Spleen (tissue), 11 donors: ENCODE data around the gene CHIA. TPM values are rescaled to one million over a fixed set of nuclear protein-coding genes. Genes with fewer than 3 reads are reported as not detected.
"Not testable (repeated sequence)": the region's sequence is repeated elsewhere in the genome, so short reads cannot be mapped to it uniquely, and the experiment has no call there.

ENCODE experiments used
- DNase-seq: peaks from one replicate; pipeline ENCODE4 v3.0.0-alpha.2; 2020
- H3K27ac ChIP-seq, 8 donors: fragments of 200-600 bp; sonication (generic) in 7 of 8; 1 replicate in 4 of 8; 2 replicates in 4 of 8; pipeline versions ENCODE4 v1.5.0 to v1.8.0; 2016 to 2021; ENCODE audit warnings: inconsistent platforms in 4 of 8, mild to moderate bottlenecking in 4 of 8, moderate library complexity in 1 of 8
- H3K27me3 ChIP-seq, 7 donors: fragments of 200-600 bp; sonication (generic) in 6 of 7; replicated peaks in 1 of 7; 1 replicate in 4 of 7; 2 replicates in 3 of 7; pipeline versions ENCODE4 v1.5.0 to v1.8.0; 2016 to 2021; ENCODE audit warnings: inconsistent platforms in 3 of 7, mild to moderate bottlenecking in 1 of 7
- H3K36me3 ChIP-seq, 6 donors: fragments of 200-600 bp; sonication (generic) in 5 of 6; 1 replicate in 4 of 6; 2 replicates in 2 of 6; pipeline versions ENCODE4 v1.5.0 to v1.8.0; 2016 to 2021; ENCODE audit warnings: inconsistent platforms in 2 of 6
- H3K4me1 ChIP-seq, 6 donors: fragments of 200-600 bp; sonication (generic) in 5 of 6; 1 replicate in 3 of 6; 2 replicates in 3 of 6; pipeline versions ENCODE4 v1.5.0 to v1.8.0; 2016 to 2021; ENCODE audit warnings: inconsistent platforms in 3 of 6
- H3K4me3 ChIP-seq, 8 donors: fragments of 200-600 bp; sonication (generic) in 7 of 8; 1 replicate in 4 of 8; 2 replicates in 4 of 8; pipeline versions ENCODE4 v1.5.0 to v1.8.0; 2016 to 2021; ENCODE audit warnings: inconsistent platforms in 4 of 8, mild to moderate bottlenecking in 4 of 8, moderate library complexity in 2 of 8
- H3K9me3 ChIP-seq, 8 donors: fragments of 200-600 bp; sonication (generic) in 7 of 8; 1 replicate in 4 of 8; 2 replicates in 4 of 8; pipeline versions ENCODE4 v1.5.0 to v1.8.0; 2016 to 2021; ENCODE audit warnings: inconsistent platforms in 4 of 8
- CTCF ChIP-seq, 11 experiments: fragments of 200-600 bp in 7 of 11; fragments of 450-650 bp in 4 of 11; sonication (generic) in 4 of 11; IDR thresholded peaks in 8 of 11; conservative IDR thresholded peaks in 3 of 11; 1 replicate in 7 of 11; 2 replicates in 4 of 11; pipeline versions ENCODE4 v1.4.0 to v1.8.0; 2016 to 2021; ENCODE audit warnings: antibody characterized with exemption in 11 of 11, inconsistent platforms in 4 of 11, mild to moderate bottlenecking in 1 of 11
- POLR2A ChIP-seq, 3 donors: fragments of 450-650 bp; IDR thresholded peaks; one replicate each; pipeline ENCODE4 v1.5.1; 2017; ENCODE audit warnings: antibody characterized with exemption in 3 of 3, mild to moderate bottlenecking in 1 of 3
- POLR2AphosphoS5 ChIP-seq, 3 donors: sonication (generic); formaldehyde crosslinking; IDR thresholded peaks; one replicate each; pipeline ENCODE4 v1.5.1; 2017; ENCODE audit warnings: antibody characterized with exemption in 3 of 3
- WGBS, 5 donors: extraction: QIAGEN DNeasy Blood & Tissue Kit in 3 of 5; methylation state at CpG; one replicate each; pipeline versions ENCODE4 v1.1.5 to v1.1.7; 2013 to 2018; 5-methylcytosine and 5-hydroxymethylcytosine counted together
- intact Hi-C: fragments of 100-400 bp; cut with DNase I; formaldehyde crosslinking; loops from one replicate; pipeline ENCODE4 v1.15.0; 2023; ENCODE audit warnings: low total_unique reads
- polyA plus RNA-seq, 3 donors: library from polyadenylated mRNA; stranded (reverse); fragments of 200-250 nt; gene quantifications; one replicate each; pipeline ENCODE4 v1.2.1, GENCODE V29; 2013
- total RNA-seq, 7 donors: library from RNA; depleted of rRNA in 3 of 7; stranded (reverse); fragments of >200 nt in 3 of 7; fragmentation: NEBNext Ultra II Directional in 4 of 7; extraction: Animal tissue kit (Norgen Biotek cat#: 25700) in 4 of 7; gene quantifications; one replicate each; pipeline versions ENCODE4 v1.1.0 to v1.2.1, GENCODE V29; 2016 to 2021
- donor health status: healthy with polysubstance abuse.
- donor health status: DM: no; HTN: no; CAD: no; lungs with moderate emphysema.
- donor health status: DM: no; HTN: no; CAD: no.
- donor health status: Bipolar disorder and iron deficiency.
- donor health status: healthy.
- donor health status: DM: no; HTN: no; CAD: no.
- donor health status: DM: yes; HTN: yes; CAD: no.

Gene CHIA
- total and polyA plus RNA-seq, 10 donors = 0.14 TPM; not detected in 9

GRCh38 chr1:111351700-111352099, 61.0 kb downstream of the CHIA start:
- Histone ChIP-seq H3K27ac (no peak overlapping the region), H3K36me3 (no peaks in the 10 kb centered on the region), H3K4me1 (peaks cover 0 to 3% (median 1%) of the 10 kb centered on the region in 6 donors), H3K4me3 (no peak overlapping the region), H3K27me3 (no peaks in the 10 kb centered on the region), H3K9me3 (no peaks in the 10 kb centered on the region)
- TF ChIP-seq POLR2A (IDR thresholded peaks at IDR 0.05) (no peak), POLR2AphosphoS5 (IDR thresholded peaks at IDR 0.05) (no peak), CTCF (IDR thresholded peaks at IDR 0.05 in 8 of 11, conservative IDR thresholded peaks at IDR 0.05 in 3 of 11) (no peak)
- DNase-seq = no peak
- intact Hi-C loops = no loop called here

- no peak for DNase-seq
- no peak overlapping the region for H3K27ac ChIP-seq
- intact Hi-C loops = no loop called here
- H3K4me1 ChIP-seq = no peaks in the 10 kb centered on the region
- H3K9me3 ChIP-seq = no peaks in the 10 kb centered on the region
- TF ChIP-seq CTCF (IDR thresholded peaks at IDR 0.05 in 8 of 11, conservative IDR thresholded peaks at IDR 0.05 in 3 of 11) = no peak
- no peak for TF ChIP-seq POLR2A (IDR thresholded peaks at IDR 0.05)
- no peak for TF ChIP-seq POLR2AphosphoS5 (IDR thresholded peaks at IDR 0.05)
- H3K27me3 ChIP-seq = no peaks in the 10 kb centered on the region
- no peak overlapping the region for H3K4me3 ChIP-seq
- no peaks in the 10 kb centered on the region for H3K36me3 ChIP-seq
Measured at GRCh38 chr1:111354584-111354983, 63.9 kb downstream of the CHIA start.

DNA sequence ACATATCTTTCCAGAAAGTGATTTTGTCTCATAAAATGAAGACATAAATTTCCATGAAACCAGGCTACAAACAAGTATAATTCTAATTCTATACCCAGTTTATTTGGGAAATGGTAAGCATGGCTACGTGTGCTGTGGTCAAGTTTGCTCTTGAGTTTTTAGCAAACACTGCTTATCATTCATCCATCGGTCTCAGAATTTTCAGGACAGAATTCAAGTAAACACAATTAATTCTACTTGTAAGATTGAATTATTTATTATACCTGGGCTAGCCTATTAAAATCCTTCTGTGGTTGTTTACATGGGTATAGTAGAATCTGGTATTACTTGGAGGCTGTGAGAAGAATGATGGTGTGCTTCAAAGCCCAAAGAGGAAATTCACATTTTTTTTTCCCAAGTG, 68.3 kb downstream of the CHIA start:
- DNase-seq = no peak
- Histone ChIP-seq H3K36me3 (no peaks in the 10 kb centered on the region), H3K27ac (no peak overlapping the region), H3K27me3 (peaks cover 0 to 1% (median 0%) of the 10 kb centered on the region in 7 donors), H3K4me1 (no peaks in the 10 kb centered on the region), H3K9me3 (no peaks in the 10 kb centered on the region), H3K4me3 (no peak overlapping the region)
- TF ChIP-seq POLR2A (IDR thresholded peaks at IDR 0.05) (no peak), POLR2AphosphoS5 (IDR thresholded peaks at IDR 0.05) (no peak), CTCF (IDR thresholded peaks at IDR 0.05 in 8 of 11, conservative IDR thresholded peaks at IDR 0.05 in 3 of 11) (no peak)
- 93 to 96% (median 95%) methylated on average over 2 of the region's 2 CpGs for WGBS, 5 donors
- intact Hi-C loops = no loop called here

- Histone ChIP-seq H3K27me3 (peaks cover 0 to 5% (median 0%) of the 10 kb centered on the region in 7 donors), H3K4me1 (no peaks in the 10 kb centered on the region), H3K27ac (no peak overlapping the region), H3K9me3 (no peaks in the 10 kb centered on the region), H3K36me3 (no peaks in the 10 kb centered on the region), H3K4me3 (no peak overlapping the region)
- TF ChIP-seq POLR2AphosphoS5 (IDR thresholded peaks at IDR 0.05) (no peak), POLR2A (IDR thresholded peaks at IDR 0.05) (no peak), CTCF (IDR thresholded peaks at IDR 0.05 in 8 of 11, conservative IDR thresholded peaks at IDR 0.05 in 3 of 11) (no peak)
- DNase-seq = no peak
- 91 to 98% (median 95%) methylated on average over 3 of the region's 3 CpGs for WGBS, 5 donors
- intact Hi-C loops = no loop called here
Measured at GRCh38 chr1:111359376-111359775, 68.7 kb downstream of the CHIA start.

- DNase-seq, H3K27ac ChIP-seq, intact Hi-C loops, H3K36me3 ChIP-seq, H3K27me3 ChIP-seq, H3K9me3 ChIP-seq, H3K4me1 ChIP-seq, H3K4me3 ChIP-seq: not testable (repeated sequence)
- 57 to 81% (median 63%) methylated on average over 4 of the region's 4 CpGs for WGBS, 5 donors
Measured at GRCh38 chr1:111360257-111360656, 69.6 kb downstream of the CHIA start.
